Hindlimb muscle (tissue), 1 donor: Measurements from ENCODE around the gene TLR8. TPM values are rescaled to one million over a fixed set of nuclear protein-coding genes. Genes with fewer than 3 reads are reported as not detected.
"Not testable (repeated sequence)": the region's sequence is repeated elsewhere in the genome, so short reads cannot be mapped to it uniquely, and the experiment has no call there.

ENCODE experiments used
- DNase-seq: peaks from one replicate; pipeline ENCODE4 v3.0.0-alpha.2; 2013
- polyA plus RNA-seq: library from polyadenylated mRNA; unstranded; fragments of 120-200 nt; gene quantifications from one replicate; pipeline ENCODE4 v1.2.1, GENCODE V29; 2013; ENCODE audit not compliant: insufficient read length

Gene TLR8
- polyA plus RNA-seq, 1 donor: 0.61 TPM

DNA sequence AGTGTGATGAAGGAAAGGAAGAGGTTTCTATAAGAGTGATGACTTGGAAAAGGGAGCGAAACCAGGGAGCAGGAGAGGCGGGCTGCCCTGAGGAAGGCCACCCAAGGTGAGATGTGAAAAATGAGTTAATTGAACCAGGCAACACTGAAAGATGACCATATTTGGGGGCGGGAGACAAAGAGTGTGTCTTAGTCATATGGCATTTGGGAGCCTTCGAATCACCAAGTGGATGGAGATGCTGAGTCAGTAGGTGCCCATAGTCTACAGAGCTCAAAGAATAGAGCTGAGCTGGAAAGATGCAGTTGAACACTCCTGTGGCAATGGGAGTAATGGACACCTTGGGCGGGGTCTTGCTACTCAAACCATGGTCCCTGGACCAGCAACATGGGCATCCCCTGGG, 8.3 kb upstream of the TLR8 start:
- no peak for DNase-seq

DNA sequence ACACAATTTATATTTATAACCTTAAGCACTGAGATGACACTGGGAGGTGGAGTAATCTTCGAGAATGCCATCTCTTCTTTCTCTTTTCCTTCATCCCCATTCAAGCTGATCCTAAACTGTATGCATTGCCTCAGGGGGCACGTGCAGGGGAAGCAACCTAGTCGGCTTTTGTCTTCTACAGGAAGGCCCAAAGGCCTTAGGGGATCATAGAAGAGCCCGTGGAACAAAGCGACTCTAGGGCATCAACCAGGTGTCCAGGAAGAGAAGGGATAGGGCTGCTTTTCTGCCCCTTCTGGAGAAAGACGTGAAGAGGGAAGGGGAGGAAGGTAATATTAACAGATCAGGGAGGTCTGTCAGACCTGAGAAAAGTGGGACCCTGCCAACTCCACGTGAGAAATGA, 6.9 kb upstream of the TLR8 start:
- DNase-seq: no peak

DNA sequence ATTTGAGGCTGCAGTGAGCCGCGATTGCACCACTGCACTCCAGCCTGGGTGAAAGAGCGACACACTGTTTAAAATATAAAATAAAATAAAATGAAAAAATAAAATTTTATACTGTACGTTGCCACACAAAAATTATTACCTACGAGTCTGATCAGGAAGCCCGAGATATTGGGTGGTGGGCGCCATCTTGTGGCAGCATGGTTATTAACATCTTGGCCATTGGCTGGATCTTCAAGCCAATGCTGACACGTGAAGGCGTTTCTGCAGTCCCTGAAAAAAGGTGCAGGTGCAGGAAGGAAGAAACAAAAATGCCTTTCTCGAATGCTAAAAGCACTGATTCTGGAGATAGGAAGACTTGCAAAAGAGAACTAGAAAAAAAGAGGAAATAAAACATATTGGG, 4.9 kb upstream of the TLR8 start:
- peak; percentile 35 for DNase-seq

DNA sequence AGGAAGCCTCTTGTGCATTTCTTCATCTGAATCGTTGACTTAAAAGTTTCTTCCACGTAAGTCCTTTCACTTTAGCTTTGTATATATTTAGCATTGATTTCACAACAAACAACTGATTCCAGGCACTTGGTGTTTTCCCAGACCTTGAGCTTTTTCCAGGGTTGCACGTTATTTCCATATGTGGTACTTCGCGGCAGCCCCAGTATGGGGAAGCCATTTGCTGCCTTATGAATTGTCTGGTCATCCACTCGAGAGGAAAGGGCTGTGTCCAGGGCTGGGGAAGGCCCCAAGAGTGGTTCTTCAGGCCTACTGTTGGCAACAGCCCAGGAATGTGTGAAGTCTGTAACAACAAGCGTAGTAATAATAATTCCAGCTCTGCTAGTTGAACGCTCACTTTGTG, 2.8 kb upstream of the TLR8 start:
- DNase-seq: peak; percentile 43

DNA sequence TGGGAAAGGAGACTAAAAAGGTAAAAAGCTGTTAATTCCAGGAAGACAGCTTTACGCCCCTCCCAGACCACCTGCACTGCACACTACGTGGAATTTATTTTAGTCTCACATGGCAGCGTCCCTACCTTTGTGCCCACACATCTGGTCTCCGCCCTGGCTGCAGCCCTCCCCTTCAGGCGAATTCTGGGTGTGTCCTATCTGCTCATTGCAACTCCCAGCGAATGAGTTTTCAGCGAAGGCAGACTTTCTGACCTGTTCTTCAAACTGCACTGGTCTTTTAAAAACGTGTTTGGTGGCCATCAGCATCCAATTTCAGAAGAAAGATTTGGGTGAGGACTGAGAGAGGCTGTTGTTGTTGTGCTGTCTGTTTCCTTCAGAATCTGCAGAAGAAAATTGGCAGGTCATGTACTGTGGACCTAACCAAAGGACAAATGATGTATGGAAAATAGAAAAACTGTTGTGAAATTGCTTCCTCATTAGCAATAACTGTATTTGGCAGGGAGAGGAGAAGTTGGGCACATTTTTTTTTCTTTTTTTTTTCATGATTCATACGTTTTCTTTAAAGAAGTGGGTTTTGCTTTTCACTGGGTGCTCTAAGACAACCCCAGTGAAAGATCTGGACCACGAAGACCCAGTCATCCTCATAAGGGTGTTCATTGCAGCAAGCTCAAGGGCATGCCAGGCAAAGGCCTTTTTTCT, 4.2 kb downstream of the TLR8 start:
- no peak for DNase-seq

DNA sequence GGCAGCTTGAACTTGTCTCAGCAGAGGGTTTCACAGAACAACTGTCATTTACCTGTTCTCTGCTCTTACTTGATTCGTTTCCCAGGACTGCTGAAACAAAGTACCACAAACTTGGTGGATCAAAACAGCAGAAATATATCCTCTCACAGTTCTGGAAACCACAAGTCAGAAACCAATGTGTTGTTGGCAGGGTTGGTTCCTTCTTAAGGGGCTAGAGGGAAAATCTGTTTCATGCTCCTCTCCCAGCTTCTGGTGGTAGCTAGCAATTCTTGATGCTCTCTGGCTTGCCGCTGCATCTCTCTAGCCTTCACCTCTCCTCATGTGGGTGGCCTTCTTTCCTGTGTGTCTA, 4.7 kb downstream of the TLR8 start:
- no peak for DNase-seq

DNA sequence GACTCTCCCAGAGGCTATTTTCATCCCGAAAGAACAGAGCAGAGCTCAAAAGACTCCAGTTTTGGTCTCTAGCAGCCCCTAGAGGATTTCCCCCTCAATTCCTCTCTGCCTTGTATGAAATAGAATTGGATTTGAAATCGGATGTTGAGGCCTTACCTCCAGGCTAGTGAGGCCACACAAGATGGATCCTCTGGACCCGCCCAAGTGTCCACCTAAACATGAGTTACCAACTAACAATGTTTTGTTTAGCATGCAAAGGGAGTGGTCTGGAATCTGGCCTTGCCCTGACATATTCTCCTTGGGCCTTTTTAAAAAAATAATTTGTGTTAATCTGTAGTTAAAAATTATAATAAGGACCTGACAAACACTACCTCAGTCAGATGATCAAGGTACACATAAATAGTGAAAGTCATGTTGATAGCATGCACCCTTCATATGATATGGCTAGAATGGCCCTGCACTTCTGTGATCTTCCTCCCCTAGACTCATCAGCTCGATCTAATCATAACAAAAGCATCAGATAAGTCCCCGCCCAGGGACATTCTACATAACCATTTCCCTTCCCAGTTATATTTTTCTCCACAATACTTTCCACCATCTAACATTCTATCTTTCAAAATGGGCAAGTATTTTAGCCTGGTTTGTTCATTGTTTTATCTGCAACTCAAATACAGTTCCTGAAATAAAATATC, 6.5 kb downstream of the TLR8 start:
- DNase-seq: no peak

DNA sequence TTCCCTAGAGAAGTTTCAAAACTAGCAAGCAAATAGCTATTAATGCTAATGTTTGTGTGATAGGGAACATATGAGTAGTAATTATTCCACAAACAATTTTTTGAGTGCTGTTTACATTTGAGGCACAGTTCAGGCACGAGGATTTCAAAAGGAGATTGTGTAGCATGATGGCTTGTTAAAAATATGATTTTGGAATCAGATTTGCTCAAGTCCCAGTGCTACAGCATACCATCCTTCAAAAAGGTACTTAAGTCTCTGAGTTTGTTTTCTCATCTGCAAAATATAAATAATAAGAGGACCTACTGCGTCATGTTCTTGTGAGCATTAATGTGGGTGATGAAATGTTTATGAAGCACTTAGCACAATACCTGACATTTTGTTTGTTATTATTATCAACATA, 11.3 kb downstream of the TLR8 start:
- DNase-seq: no peak

DNA sequence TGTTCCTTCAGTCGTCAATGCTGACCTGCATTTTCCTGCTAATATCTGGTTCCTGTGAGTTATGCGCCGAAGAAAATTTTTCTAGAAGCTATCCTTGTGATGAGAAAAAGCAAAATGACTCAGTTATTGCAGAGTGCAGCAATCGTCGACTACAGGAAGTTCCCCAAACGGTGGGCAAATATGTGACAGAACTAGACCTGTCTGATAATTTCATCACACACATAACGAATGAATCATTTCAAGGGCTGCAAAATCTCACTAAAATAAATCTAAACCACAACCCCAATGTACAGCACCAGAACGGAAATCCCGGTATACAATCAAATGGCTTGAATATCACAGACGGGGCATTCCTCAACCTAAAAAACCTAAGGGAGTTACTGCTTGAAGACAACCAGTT, 12.6 kb downstream of the TLR8 start:
- no peak for DNase-seq

DNA sequence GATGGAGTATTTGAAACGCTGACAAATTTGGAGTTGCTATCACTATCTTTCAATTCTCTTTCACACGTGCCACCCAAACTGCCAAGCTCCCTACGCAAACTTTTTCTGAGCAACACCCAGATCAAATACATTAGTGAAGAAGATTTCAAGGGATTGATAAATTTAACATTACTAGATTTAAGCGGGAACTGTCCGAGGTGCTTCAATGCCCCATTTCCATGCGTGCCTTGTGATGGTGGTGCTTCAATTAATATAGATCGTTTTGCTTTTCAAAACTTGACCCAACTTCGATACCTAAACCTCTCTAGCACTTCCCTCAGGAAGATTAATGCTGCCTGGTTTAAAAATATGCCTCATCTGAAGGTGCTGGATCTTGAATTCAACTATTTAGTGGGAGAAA, 13.2 kb downstream of the TLR8 start:
- DNase-seq: no peak

DNA sequence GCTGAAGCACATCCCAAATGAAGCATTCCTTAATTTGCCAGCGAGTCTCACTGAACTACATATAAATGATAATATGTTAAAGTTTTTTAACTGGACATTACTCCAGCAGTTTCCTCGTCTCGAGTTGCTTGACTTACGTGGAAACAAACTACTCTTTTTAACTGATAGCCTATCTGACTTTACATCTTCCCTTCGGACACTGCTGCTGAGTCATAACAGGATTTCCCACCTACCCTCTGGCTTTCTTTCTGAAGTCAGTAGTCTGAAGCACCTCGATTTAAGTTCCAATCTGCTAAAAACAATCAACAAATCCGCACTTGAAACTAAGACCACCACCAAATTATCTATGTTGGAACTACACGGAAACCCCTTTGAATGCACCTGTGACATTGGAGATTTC, 14.6 kb downstream of the TLR8 start:
- DNase-seq: no peak

DNA sequence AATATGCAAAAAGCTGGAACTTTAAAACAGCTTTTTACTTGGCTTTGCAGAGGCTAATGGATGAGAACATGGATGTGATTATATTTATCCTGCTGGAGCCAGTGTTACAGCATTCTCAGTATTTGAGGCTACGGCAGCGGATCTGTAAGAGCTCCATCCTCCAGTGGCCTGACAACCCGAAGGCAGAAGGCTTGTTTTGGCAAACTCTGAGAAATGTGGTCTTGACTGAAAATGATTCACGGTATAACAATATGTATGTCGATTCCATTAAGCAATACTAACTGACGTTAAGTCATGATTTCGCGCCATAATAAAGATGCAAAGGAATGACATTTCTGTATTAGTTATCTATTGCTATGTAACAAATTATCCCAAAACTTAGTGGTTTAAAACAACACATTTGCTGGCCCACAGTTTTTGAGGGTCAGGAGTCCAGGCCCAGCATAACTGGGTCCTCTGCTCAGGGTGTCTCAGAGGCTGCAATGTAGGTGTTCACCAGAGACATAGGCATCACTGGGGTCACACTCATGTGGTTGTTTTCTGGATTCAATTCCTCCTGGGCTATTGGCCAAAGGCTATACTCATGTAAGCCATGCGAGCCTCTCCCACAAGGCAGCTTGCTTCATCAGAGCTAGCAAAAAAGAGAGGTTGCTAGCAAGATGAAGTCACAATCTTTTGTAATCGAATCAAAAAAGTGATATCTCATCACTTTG, 15.6 kb downstream of the TLR8 start:
- no peak for DNase-seq

DNA sequence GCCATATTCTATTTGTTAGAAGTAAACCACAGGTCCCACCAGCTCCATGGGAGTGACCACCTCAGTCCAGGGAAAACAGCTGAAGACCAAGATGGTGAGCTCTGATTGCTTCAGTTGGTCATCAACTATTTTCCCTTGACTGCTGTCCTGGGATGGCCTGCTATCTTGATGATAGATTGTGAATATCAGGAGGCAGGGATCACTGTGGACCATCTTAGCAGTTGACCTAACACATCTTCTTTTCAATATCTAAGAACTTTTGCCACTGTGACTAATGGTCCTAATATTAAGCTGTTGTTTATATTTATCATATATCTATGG, 16.1 kb downstream of the TLR8 start:
- no peak for DNase-seq

DNA sequence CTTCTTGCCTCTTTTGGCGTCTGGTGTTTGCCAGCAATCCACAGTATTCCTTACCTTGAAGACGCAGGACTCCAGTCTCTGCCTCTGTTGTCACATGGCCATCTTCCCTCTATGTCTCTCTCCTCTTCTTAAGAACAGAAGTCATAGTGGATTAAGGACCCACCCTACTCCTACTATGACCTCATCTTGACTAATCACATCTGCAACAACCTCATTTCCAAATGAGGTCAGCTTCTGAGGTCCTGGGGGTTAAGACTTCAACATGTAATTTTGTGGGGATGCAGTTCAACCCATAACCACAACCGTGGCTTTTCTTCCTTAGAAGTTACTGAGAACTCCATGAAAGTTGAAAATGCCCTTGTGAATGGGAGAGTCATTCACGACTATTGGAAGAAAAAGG, 23.3 kb downstream of the TLR8 start:
- DNase-seq: no peak

DNA sequence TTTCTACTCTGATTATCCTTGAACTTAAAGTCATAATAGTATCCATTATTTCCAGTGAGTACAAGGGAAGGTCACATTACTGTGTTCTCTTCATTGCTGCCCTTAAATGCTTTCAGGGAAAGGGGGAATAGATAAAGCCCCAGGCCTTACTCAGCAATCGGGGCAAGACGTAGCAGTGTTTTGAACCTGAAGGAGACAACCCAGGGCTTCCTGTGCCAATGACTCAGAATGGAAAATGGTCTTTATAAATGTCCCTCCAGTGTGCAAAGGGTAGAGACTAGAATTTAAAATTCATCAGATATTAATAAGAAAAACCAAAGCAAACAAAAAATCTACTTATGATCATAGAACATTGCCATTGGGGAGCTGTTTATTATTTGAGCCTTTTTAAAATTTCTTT, 23.7 kb downstream of the TLR8 start:
- no peak for DNase-seq

DNA sequence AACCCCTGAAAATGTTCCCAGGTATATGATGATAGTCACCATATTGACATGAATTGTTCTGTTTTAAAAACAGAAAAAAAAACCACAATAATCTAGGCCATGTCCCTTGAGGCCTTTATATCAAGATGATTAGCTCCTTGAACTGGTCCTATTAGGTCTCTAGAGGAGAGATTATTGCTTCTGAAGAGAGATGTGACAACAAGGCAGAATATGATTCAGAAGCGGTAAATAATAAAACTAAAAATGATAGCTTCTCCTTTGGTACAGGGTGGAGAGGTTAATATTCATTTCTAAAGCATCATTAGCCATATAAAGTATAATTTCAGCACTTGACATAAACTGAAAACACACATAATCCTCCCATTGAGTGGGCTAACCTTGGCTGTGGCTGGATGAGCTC, 25.8 kb downstream of the TLR8 start:
- DNase-seq: no peak

DNA sequence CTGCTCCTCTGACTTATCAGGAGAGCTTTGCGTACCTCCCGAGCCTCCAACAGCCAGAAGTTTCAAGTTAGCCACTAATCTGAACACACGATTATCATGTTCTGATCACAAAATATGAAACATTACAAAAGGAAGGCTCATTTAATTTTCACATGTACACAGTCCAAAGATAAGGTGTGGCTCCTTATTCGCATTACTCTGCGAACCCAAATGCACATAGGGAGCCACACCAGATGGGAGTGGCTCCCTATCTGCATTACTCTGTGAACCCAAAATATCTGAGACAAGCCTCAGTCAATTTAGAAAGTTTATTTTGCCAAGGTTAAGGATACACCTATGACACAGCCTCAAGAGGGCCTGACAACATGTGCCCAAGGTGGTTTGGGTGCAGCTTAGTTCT, 28.4 kb downstream of the TLR8 start:
- DNase-seq: no peak

DNA sequence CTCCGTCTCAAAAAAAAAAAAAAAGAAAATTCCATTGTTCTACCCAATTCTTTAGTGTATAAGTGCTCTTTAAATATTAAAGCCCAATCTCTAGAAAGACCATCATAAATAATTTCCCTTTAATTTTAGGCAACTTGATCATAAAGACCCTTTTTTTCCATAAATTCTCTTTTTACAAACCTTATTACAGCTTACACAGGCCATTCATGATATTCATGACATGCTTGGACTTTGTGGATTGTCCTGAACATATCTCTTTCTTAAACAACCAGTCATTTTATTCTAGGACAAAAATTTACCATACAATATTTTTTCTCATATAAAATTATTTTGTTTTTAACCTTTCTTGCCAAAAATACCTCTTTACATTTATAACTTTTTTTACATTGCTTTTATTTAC, 30.5 kb downstream of the TLR8 start:
- DNase-seq: no peak

DNA sequence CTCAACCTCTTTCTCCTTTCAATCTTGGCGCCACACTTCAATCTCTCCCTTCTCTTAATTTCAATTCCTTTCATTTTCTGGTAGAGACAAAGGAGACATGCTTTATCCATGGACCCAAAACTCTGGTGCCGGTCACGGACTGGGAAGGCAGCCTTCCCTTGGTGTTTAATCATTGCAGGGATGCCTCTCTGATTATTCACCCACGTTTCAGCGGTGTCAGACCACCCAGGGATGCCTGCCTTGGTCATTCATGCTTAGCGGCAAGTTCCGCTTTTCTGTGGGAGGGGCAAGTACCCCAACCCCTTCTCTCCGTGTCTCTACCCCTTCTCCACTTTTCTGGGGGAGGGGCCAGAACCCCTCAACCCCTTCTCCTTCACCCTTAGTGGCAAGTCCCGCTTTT, 34.1 kb downstream of the TLR8 start:
- not testable (repeated sequence) for DNase-seq

DNA sequence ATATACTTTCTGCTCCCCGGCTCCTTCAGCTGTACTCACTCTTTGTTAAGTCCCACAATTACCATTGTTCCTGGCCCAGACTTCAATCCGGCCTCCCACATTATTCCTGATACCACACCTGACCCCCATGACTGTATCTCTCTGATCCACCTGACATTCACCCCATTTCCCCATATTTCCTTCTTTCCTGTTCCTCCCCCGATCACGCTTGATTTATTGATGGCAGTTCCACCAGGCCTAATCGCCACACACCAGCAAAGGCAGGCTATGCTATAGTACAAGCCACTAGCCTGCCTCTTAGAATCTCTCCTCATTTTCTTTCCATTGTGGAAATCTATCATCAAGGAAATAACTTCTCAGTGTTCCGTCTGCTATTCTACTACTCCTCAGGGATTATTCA, 37.2 kb downstream of the TLR8 start:
- DNase-seq: not testable (repeated sequence)

DNA sequence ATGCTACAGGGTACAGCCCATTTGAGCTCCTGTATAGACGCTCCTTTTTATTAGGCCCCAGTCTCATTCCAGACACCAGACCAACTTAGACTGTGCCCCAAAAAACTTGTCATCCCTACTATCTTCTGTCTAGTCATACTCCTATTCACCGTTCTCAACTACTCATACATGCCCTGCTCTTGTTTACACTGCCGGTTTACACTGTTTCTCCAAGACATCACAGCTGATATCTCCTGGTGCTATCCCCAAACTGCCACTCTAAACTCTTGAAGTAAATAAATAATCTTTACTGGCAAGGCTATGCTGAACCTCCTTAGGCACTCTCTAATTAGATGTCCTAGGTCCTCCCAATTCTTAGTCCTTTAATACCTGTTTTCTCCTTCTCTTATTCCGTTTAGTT, 38.0 kb downstream of the TLR8 start:
- DNase-seq: not testable (repeated sequence)

DNA sequence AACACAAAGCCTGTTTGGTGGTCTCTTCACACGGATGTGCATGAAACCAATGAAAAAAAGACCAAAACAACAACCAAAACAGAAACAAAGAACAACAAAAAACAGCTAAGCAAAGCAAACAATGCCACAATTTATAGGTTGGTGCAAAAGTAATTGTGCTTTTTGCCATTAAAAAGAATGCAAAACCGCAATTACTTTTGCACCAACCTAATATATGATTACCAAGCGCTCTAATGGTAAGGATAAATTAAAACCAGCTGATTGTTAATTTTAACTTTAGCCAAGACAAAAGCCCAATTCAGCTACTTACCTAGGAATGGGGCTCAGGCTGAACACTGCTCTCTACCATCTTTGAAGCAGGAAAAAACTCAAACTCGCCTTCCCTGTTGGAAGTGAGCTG, 39.1 kb downstream of the TLR8 start:
- DNase-seq: no peak

DNA sequence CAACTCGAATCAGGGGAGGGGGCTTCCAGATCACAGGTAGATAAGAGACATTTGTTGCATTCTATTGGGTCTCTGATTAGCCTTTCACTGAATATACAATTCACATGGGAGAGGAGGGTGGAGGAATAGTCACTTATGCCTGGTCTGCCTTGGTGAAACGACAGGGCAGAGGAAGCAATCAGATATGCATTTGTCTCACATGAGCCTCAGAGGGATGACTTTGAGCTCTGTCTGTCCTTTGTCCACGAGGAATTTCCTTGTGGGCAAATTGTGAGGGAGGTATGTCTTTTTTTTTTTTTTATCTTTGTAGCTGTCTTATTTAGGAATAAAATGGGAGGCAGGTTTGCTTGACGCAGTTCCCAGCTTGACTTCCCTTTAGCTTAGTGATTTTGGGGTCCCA, 40.0 kb downstream of the TLR8 start:
- no peak for DNase-seq

DNA sequence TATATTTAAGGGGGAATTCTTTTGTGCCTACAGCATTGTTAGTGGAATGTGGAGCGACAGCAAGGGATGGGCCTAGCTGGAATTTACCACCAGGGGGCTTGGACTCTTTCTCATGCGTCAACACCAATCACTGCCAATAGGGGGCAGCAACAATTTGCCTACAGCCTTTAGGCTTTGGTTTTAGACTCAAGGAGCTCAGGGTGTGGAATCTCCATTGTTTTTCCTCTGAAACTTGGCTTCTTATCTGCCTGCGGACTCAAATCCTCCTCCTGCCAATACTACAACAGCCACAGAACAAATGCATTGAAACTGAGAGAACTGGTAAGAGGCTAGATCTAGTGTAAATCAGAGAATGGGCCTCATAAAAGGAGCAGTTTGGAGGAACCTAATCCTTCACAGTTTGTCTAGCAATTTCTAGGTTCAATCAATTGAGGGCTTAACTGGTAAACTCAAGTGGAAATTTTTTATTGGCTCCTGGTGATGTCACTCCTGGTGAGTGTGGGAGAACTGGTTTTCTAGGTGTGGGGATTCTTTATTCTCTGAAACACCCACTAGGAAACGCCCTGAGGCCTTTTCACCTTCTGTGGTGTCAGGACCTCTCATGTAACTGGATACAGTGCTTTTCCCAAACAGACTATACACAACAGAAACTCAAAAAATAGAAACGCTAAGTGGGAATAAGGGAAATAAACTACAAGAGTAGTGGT, 40.6 kb downstream of the TLR8 start:
- DNase-seq: no peak
